CD4-positive, alpha-beta T cell treated with Interleukin-1 beta for 1 hour (primary cell): ENCODE measurements around the gene ISLR.

Experiments
- DNase-seq, 2 donors: peaks; one replicate each; pipeline ENCODE4 v3.0.0-alpha.2; 2020 to 2022

Gene ISLR

DNA sequence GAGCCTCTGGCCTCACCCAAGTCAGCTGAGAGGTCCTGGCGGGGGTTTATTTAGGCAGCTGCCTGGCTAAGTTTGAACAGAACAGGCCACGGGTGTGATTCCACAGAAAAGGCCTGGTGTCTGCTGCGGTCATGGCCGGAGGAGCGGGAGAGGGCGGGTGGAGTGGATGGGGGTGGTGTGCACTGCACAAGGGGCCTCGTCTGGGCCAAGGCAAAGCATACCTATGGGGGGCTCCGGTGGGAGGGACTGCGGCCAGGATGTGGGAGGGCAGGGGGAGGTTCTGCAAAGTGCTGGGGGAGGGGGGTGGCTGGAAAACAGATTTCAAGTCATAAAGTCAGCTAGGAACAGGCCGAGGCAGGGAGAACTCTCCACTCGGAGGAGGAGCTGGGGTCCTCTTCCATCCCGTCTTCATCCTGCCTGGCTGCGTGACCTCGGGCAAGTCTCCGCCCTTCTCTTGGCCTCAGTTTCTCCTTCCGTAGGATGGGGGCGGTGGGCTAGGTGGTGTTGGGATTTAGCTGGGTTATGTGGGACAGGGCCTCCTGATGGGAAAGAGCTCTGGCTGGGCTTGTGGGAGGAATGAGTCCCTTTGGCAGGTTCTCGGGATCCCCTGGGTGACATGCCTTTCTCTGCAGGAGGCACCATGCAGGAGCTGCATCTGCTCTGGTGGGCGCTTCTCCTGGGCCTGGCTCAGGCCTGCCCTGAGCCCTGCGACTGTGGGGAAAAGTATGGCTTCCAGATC lies 878 bp downstream of the ISLR start:
- no peak for DNase-seq

- DNase-seq = no peak
Observed at GRCh38 chr15:74174958-74175253, 1.4 kb downstream of the ISLR start.

DNA sequence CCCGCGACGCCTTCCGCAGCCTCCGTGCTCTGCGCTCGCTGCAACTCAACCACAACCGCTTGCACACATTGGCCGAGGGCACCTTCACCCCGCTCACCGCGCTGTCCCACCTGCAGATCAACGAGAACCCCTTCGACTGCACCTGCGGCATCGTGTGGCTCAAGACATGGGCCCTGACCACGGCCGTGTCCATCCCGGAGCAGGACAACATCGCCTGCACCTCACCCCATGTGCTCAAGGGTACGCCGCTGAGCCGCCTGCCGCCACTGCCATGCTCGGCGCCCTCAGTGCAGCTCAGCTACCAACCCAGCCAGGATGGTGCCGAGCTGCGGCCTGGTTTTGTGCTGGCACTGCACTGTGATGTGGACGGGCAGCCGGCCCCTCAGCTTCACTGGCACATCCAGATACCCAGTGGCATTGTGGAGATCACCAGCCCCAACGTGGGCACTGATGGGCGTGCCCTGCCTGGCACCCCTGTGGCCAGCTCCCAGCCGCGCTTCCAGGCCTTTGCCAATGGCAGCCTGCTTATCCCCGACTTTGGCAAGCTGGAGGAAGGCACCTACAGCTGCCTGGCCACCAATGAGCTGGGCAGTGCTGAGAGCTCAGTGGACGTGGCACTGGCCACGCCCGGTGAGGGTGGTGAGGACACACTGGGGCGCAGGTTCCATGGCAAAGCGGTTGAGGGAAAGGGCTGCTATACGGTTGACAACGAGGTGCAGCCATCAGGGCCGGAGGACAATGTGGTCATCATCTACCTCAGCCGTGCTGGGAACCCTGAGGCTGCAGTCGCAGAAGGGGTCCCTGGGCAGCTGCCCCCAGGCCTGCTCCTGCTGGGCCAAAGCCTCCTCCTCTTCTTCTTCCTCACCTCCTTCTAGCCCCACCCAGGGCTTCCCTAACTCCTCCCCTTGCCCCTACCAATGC lies 2.0 kb downstream of the ISLR start:
- DNase-seq = no peak

GRCh38 chr15:74176262-74177214 lies 3.0 kb downstream of the ISLR start:
- no peak for DNase-seq

DNA sequence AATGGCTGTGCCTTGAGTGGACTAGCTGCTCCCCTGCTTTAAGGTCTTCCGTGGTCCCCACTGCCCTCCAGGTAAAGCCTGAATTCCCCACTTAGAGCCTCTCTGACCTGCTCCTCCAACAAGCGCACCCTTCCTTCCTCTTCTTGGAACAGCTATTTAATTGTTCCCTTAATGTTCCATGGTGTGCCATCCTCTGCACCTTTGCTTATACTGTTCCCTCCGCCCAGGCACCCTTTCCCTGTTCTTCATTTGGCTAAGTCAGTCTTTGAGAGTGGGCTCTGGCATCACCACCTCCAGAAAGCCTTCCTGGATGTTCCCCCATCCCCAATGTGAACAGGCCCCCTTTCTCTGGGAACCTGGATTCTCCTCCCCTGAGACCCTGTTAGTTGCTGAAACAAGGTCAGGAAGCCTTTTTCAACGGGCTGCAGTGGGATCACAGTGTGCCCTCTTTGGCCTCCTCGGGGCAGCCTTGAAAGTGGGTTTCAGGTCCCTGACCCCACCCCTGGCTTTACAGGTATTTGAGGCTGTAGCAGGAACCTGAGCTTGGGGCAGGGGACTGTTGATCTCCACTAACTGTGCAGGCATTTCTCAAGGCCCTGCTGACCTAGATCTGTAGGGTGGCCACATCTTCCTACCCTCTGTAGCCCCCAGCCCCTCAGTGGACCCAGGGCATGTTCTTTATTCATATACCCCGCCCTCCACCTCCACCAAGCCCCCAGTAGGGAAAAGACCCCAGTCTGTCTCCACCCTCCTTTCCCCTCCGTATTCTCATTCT lies 5.0 kb downstream of the ISLR start:
- no peak for DNase-seq

- no peak for DNase-seq
Observed at GRCh38 chr15:74179101-74179841, 5.8 kb downstream of the ISLR start.

DNA sequence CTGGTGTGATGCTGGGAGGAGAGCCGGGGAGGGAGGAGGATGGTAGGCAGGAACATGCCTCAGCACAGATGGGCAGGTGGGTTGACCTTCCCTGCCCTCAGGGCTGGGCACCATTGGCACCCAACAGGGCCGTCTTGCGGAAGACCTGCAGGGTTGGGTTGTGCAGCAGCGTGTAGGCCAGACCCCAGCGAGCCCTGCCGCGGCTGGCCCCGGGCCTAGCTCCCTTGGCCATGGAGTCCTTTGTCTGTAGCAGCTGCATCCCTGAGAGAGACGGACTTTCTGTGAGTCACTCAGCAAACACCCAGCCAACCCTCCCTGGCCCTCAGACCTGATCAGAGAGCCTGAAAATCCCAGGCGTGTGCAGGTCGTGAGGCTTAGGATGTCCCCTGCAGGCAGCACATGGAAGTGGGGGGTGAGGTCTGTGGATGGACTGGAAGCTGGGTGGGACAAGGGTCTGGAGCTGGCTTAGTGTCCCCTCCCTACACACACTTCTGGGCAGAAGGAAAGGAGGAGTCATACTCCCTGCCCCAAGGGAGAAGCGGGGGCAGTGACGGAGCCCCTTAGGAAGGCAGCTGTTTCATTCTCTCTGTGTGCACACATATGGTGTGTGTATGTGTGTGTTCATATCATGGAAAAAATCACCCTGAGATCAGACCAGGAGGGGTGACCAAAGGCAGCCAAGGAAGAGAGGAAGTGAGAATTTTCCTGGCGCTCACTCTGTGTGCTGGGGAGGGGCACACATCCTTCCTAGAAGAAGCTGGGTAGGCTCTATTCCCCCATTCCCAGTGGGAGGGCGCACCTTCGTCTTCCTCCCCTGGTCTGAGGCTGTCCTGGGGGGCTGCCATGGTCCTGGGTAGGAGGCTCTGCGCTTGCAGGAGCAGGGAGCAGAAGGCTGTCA lies 6.7 kb downstream of the ISLR start:
- DNase-seq = no peak

- no peak for DNase-seq
Observed at GRCh38 chr15:74180881-74181602, 7.5 kb downstream of the ISLR start.

DNA sequence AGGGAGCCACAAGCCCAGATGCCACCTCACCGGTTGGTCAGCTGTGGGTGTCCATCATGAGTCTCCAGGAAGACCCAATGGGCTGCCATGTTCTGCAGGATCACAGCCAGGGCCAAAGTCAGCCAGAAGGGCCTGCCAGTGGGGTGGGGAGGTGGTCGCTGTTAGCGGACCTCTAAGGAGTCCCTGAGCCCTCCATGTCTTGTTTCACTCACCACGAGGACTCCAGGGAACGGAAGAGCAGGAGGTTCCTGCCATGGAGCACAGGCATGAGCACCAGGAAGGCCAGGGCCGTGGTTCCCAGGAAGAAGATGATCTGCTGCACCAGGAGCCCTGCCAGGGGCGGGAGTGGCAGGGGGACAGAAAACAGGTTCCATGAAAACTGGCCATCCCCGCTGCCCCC lies 8.6 kb downstream of the ISLR start:
- no peak for DNase-seq

GRCh38 chr15:74184582-74185091 lies 11.1 kb downstream of the ISLR start:
- no peak for DNase-seq

DNA sequence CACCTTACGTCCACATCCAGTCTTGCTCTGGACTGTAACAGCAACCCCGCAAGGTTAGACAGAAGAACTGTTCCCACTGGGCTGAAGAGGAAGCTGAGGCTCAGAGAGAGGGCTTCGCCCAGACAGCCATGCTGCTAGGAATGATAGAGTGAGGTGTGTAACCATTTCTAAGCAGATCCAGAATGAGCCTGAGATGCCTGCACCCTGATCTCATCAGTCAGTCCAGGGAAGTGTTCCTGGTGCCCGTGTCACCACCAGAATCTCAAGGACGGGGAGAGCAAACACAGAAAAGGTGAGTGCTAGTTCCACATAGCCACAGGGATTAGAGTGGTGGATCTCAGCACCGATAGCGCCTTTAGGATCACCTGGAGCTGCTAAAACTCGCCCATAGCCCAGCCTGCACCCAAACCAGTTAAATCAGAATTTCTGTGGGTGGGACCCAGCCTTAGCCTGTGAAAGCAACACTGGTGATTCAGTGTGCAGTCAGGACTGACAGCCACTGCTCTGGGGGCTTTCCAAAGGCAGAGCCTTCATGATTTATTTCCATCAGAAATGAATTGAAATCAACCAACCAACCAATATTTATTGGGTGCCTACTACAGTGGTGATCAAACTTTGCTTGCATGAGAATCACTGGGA lies 12.3 kb downstream of the ISLR start:
- no peak for DNase-seq

DNA sequence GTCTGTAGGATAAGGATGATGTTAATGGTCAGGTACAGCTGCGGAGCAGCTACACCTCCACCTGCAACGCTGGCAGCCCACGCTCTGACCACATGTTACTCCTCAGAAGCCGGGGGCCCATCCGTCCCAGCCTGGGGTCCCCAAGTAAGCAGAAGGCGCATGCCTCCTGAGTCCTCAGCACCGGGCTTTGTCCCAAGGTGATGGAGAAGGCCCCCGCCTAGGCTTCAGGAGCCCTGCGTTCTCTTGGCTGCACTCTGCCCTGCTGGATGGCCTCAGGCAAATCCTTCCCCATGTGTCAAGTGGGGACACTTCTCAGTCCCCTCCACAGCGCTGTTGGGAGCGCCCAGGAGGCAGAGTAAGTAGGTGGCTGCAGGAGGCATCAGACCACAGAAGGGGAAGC lies 14.7 kb downstream of the ISLR start:
- no peak for DNase-seq

GRCh38 chr15:74191798-74192197 lies 18.3 kb downstream of the ISLR start:
- DNase-seq = no peak

GRCh38 chr15:74192751-74193150 lies 19.2 kb downstream of the ISLR start:
- DNase-seq = no peak

- DNase-seq = no peak
Observed at GRCh38 chr15:74193299-74193718, 19.8 kb downstream of the ISLR start.

- no peak for DNase-seq
Observed at GRCh38 chr15:74193905-74194304, 20.4 kb downstream of the ISLR start.

- DNase-seq = no peak
Observed at GRCh38 chr15:74194572-74195559, 21.4 kb downstream of the ISLR start.

DNA sequence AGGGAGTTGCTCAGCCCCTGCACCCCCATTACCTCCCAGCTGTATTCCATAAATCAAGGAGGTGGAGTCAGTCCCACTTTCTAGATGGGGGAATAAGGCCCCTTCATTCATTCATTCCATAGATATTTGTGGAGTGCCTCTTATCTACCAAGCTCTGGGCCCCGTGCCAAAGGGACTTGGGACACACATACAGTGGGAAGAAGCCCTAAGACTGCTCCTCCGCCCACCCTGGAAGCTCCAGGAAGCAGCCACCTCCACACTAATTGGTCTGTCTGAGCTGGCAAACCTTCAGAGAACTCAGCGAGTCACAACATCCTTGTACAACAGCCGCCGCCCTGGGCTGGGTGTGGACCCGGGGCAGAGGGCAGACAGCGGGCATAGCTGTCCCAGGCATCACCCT lies 22.7 kb downstream of the ISLR start:
- DNase-seq = no peak
